Measurements from ENCODE around the gene PDCD2L. TPM values are rescaled to one million over a fixed set of nuclear protein-coding genes. Genes with fewer than 3 reads are reported as not detected.
"Not testable (repeated sequence)": the region's sequence is repeated elsewhere in the genome, so short reads cannot be mapped to it uniquely, and the experiment has no call there.

Gene PDCD2L
- total RNA-seq, 1 experiment from 2014 or later: 43.3 TPM

GRCh38 chr19:34399886-34400285 lies 4.3 kb upstream of the PDCD2L start:
- Histone ChIP-seq H3K79me2 (ENCODE audit: insufficient read depth, low read length) (no peaks in the 10 kb centered on the region), H3K14ac (ENCODE audit: insufficient read depth, low read length) (no peak overlapping the region), H3K9ac (ENCODE audit: extremely low read depth, insufficient read length, low read length) (no peak overlapping the region), H3K23ac (ENCODE audit: insufficient read length, low read depth, low read length) (no peak overlapping the region), H3K79me1 (ENCODE audit: insufficient read depth, low read depth, low read length, poor library complexity, severe bottlenecking) (no peaks in the 10 kb centered on the region), H3K4ac (ENCODE audit: low read depth, low read length) (no peak overlapping the region), H2AK5ac (ENCODE audit: insufficient read length, low read length) (no peak overlapping the region), H2BK120ac (ENCODE audit: low read depth, low read length, poor library complexity, severe bottlenecking) (no peak overlapping the region), H4K20me1 (ENCODE audit: control insufficient read depth, insufficient read depth, insufficient read length) (no peaks in the 10 kb centered on the region), H3T11ph (ENCODE audit: low read length) (no peak overlapping the region), H2BK5ac (ENCODE audit: insufficient read length, low read length) (no peak overlapping the region), H4K8ac (replicated peaks; ENCODE audit: insufficient read length, low read depth, low read length) (no peak overlapping the region), H3K23me2 (ENCODE audit: insufficient read length, low read depth, low read length, poor library complexity, severe bottlenecking) (peaks cover 4% of the 10 kb centered on the region), H3K9me3 (ENCODE audit: control insufficient read depth, low read depth, low read length) (no peaks in the 10 kb centered on the region), H2BK20ac (ENCODE audit: low read depth, low read length, poor library complexity, severe bottlenecking) (no peak overlapping the region), H3K27me3 (ENCODE audit: insufficient read depth, low read length) (no peaks in the 10 kb centered on the region), H3K4me2 (ENCODE audit: insufficient read depth, insufficient read length, low read length) (no peak overlapping the region), H4K5ac (ENCODE audit: insufficient read length, low read depth, low read length) (no peak overlapping the region), H4K91ac (ENCODE audit: insufficient read length, low read depth, low read length) (no peak overlapping the region), H3K27ac (ENCODE audit: insufficient read length, low read depth, low read length) (no peak overlapping the region), H3K18ac (ENCODE audit: insufficient read length, low read depth, low read length) (no peak overlapping the region), H3K56ac (ENCODE audit: insufficient read length, low read depth, low read length) (no peak overlapping the region), H2BK15ac (ENCODE audit: low read depth, low read length) (no peak overlapping the region), H2AFZ (ENCODE audit: low read length) (no peak overlapping the region), H2BK12ac (ENCODE audit: insufficient read length, low read depth, low read length) (no peak overlapping the region), H3K4me1 (ENCODE audit: insufficient read depth, low read length) (no peaks in the 10 kb centered on the region)
- no peak for TF ChIP-seq CTCF (conservative IDR thresholded peaks at IDR 0.05)
- no peaks in the 10 kb centered on the region for H3K27me3 Mint-ChIP-seq (ENCODE audit: low read depth)
- H3K36me3 Mint-ChIP-seq (ENCODE audit: insufficient read depth in 1 of 3, low read depth in 3 of 3): peaks cover 37 to 61% (median 38%) of the 10 kb centered on the region in 3 experiments
- H3K4me1 Mint-ChIP-seq: peaks cover 0 to 2% of the 10 kb centered on the region in 2 experiments; a peak in 1 of 4 replicates
- H3K9me3 Mint-ChIP-seq: no peaks in the 10 kb centered on the region; a peak in 1 of 5 replicates
- no peak overlapping the region for H3K27ac Mint-ChIP-seq
- H3K4me3 Mint-ChIP-seq: no peak overlapping the region
- WGBS (ENCODE audit: extremely low coverage, insufficient read length, low lambda C conversion rate): no CpG with 5 or more reads among the region's 9 CpGs
- DNase-seq: no peak

- DNase-seq; H3K23ac ChIP-seq (ENCODE audit: insufficient read length, low read depth, low read length); H4K5ac ChIP-seq (ENCODE audit: insufficient read length, low read depth, low read length); H3K79me2 ChIP-seq (ENCODE audit: insufficient read depth, low read length); H3K27ac Mint-ChIP-seq; H2BK15ac ChIP-seq (ENCODE audit: low read depth, low read length); H2BK12ac ChIP-seq (ENCODE audit: insufficient read length, low read depth, low read length); H3K4me1 ChIP-seq (ENCODE audit: insufficient read depth, low read length); H3K4me2 ChIP-seq (ENCODE audit: insufficient read depth, insufficient read length, low read length); H3K79me1 ChIP-seq (ENCODE audit: insufficient read depth, low read depth, low read length, poor library complexity, severe bottlenecking); H4K20me1 ChIP-seq (ENCODE audit: control insufficient read depth, insufficient read depth, insufficient read length); H3T11ph ChIP-seq (ENCODE audit: low read length); H3K4me1 Mint-ChIP-seq; H3K4me3 Mint-ChIP-seq; H2BK120ac ChIP-seq (ENCODE audit: low read depth, low read length, poor library complexity, severe bottlenecking); H3K9me3 ChIP-seq (ENCODE audit: control insufficient read depth, low read depth, low read length); H3K4ac ChIP-seq (ENCODE audit: low read depth, low read length); H3K27me3 Mint-ChIP-seq (ENCODE audit: low read depth); H2BK5ac ChIP-seq (ENCODE audit: insufficient read length, low read length); H3K9me3 Mint-ChIP-seq; H4K8ac ChIP-seq (replicated peaks; ENCODE audit: insufficient read length, low read depth, low read length); H4K91ac ChIP-seq (ENCODE audit: insufficient read length, low read depth, low read length); H3K18ac ChIP-seq (ENCODE audit: insufficient read length, low read depth, low read length); H3K27me3 ChIP-seq (ENCODE audit: insufficient read depth, low read length); H2BK20ac ChIP-seq (ENCODE audit: low read depth, low read length, poor library complexity, severe bottlenecking); H3K9ac ChIP-seq (ENCODE audit: extremely low read depth, insufficient read length, low read length); H3K27ac ChIP-seq (ENCODE audit: insufficient read length, low read depth, low read length); H3K23me2 ChIP-seq (ENCODE audit: insufficient read length, low read depth, low read length, poor library complexity, severe bottlenecking); H2AK5ac ChIP-seq (ENCODE audit: insufficient read length, low read length); H3K56ac ChIP-seq (ENCODE audit: insufficient read length, low read depth, low read length); H2AFZ ChIP-seq (ENCODE audit: low read length); H3K14ac ChIP-seq (ENCODE audit: insufficient read depth, low read length): not testable (repeated sequence)
- WGBS (ENCODE audit: extremely low coverage, insufficient read length, low lambda C conversion rate): no CpG with 5 or more reads among the region's 8 CpGs
- H3K36me3 Mint-ChIP-seq (ENCODE audit: insufficient read depth in 1 of 3, low read depth in 3 of 3): peaks cover 34 to 59% (median 35%) of the 10 kb centered on the region in 3 experiments
Measured at GRCh38 chr19:34400844-34401243, 3.4 kb upstream of the PDCD2L start.
